NCI-H146 treated with DMSO at 0.1 percent for 48 hours (cell line): ENCODE results near the gene OSBPL8.

ENCODE experiments used
- DNase-seq: peaks from one replicate; lab custom pipeline; 2025; ENCODE audit not compliant: unreplicated experiment; lab: John Stamatoyannopoulos, UW

OSBPL8 gene

GRCh38 chr12:76471579-76471978 is 88.0 kb downstream of the OSBPL8 start:
- no peak for DNase-seq

DNA sequence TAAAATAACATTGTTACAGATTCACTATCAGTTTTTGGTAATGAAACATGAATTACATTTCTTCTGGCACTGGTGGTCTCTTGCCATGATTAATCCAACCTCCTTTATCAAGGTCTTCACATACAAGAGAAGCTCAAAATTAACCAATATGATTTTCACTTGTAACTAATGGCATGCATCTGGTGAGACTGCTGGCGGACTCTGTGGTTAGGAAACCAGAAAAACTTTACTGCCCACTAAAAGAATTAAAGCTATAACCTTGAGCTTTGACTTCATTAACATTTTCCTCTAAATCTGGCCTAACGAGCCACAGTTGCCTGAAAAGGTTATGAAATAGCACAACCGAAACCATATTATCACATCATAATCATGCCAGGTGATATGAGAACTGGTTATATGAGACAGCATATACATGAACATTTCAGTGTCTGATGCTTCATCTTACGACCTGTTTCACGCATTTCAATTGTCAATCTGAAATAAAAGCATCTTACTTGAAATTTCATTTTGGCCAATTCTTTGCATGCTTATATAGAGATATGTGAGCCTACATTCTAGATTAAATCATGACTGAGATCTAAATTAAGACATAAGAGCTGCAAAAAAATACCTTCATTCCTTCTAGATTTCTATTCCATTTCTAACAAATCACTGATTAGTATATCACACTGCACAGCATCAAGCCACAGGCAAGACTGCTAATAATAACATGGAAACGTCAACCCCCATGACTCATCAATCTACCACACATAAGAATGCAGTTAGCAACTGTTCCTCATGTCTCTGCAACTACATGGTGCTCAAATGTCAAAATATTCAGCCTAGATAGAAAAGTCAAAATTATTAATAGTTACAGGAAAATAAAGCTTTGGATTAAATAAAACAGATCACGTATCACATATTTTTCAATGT is 89.3 kb downstream of the OSBPL8 start:
- no peak for DNase-seq

DNA sequence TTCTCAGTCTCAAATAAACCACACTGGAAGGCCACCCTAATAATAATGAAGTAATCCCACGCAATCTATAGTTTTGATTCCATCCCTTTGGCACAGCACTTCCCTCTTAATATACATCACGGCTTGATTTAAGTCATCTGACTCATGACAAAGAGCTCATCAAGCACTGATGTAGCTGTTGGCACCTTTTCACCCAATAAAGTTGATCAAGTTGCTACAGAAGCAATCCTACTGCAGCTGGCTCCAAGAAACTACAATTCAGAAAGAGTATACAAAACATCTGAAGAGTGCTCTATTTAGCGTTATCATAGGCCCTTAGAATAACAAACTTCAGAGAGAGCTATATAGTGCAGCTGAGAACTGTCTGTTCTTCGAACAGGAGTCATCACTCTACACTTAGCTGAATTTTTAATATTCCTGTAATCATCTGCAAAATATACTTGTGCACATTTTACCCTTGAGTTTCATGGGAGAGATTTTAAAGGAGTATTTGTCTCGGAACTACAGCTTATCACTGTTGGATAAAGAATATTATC is 94.9 kb downstream of the OSBPL8 start:
- no peak for DNase-seq

DNA sequence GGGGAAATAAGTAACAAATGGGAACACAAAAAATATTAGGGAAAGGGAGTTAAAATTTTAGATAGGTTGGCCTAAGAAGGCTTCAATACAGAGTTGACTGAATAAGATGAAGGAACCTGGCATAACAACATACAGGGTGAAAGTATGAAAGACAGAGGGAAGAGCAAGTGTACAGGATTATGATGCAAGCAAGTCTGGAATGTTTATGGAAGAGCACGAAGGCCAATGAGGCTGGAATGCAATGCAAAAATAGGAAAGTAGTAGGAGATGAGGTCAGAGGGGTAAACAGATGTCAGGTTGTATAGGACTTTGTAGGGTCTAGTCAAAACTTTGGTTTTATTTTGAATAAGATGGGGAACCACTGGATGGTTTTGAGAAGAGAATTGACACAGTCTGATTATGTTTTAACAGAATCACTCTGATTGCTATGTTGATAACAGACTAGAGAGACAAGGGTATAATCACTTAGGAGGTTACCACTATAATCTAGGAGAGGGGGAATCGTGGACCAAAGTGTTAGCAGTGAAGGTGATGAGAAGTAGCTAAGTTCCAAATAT is 96.8 kb downstream of the OSBPL8 start:
- no peak for DNase-seq

DNA sequence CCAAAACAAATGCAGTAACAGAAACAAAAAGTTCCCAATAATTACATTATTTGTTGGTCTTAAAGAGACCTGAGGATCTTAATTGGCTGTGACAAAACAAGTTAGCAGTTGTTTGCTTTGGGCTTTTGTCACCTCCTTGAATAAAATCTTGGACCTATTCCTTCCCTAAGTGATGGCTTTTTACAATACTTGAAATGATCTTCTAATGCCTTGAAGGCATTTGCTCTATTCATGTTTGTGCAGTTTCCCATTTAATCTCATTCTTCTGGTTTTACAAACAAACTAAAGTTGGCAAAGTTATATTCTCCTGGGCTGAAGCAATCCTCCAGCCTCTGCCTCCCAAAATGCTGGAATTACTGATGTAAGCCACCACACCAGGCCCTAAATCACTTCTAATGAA is 98.8 kb downstream of the OSBPL8 start:
- DNase-seq = no peak

GRCh38 chr12:76457818-76458217 is 101.8 kb downstream of the OSBPL8 start:
- no peak for DNase-seq

GRCh38 chr12:76457010-76457409 is 102.6 kb downstream of the OSBPL8 start:
- no peak for DNase-seq

DNA sequence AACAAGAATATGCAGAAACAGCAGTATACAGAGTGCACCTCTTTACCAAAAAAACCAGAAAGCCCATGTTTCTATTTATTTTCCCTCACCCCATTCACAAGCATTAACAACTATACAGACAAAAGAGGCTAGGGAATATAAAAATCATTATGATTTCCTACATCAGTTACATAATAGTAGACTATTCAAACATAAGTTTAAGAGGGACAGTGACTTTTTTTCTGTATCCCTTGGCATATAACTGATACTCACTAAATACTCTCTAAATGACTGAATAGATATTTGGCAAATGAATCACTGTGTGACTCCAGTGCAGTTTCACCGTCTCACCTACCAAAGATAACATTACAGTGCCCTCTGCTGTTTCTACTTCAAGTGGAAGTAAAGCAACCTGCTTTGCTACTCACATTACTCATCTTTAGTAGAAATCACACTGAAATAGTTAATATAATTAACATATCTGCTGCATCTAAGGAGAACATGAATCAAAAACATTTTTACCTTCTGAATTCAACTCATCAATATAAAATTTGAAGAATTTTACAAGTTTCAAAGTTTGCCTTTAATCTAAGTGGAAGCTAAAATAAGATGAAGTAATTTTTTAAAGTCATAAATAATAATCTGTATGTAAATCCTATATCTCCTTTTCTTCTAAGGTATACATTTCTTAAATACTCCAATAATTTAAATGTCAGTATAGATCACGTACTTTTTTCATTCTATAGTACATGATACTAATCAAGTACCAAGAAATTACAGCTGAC is 103.8 kb downstream of the OSBPL8 start:
- DNase-seq = peak; percentile 12

- DNase-seq = no peak
These were observed 108.0 kb downstream of the OSBPL8 start for GRCh38 chr12:76451528-76451927.

- DNase-seq = no peak
These were observed 108.9 kb downstream of the OSBPL8 start for GRCh38 chr12:76450690-76451089.

DNA sequence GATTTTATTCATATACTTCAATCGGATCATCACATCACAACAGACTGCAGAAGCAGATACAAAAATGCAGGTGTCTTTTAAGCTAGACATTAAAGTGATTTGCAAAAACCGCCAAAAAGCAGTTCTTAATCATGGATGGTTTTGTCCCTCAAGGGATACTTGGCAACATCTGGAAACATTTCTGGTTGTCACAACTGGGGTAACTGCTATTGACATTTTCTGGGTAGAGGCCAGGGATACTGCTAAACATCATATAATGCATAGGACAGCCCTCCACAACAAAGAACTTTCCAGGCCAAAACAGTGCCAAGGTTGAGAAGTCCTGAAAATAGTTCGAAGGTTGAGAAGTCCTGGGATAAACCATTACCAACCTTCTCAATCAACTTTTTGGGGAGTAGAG is 109.6 kb downstream of the OSBPL8 start:
- no peak for DNase-seq

- no peak for DNase-seq
These were observed 110.0 kb downstream of the OSBPL8 start for GRCh38 chr12:76449583-76449982.

DNA sequence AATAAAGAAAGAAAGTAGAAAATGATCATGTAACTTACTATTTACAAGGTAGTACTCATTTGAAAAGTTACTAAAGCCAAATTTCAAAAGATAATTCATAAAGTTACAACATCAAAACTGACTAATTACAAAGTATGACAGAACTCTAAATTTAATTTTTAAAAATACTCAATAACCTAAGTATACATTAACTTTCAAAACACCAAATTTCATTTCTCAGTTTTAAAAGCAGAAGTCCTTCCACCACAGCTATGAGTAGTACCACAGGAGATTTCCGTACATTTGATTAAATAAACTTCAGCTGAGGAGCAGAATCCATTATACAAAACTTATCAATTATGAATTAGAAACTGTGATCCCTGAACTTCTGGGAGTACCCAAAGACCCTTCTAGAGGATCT is 110.6 kb downstream of the OSBPL8 start:
- no peak for DNase-seq

DNA sequence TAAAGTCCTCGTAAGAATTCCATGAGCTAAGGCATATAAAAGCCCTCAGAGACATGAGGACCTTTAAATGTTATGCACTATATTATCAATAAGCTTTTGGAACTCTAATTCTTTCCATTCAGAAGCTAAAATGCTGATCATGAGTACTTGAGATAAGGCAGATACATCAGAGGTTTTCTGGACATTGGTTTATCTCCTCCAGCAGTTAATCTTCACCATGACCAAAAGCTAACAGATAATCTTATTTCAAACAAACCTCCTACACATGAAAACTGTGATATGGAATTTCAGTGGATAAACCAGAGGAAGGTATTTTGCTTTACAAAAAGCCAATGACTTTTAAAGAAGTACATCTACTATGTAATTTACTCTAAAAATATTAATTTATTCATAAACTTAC is 113.5 kb downstream of the OSBPL8 start:
- DNase-seq = no peak

GRCh38 chr12:76445462-76445861 is 114.1 kb downstream of the OSBPL8 start:
- DNase-seq = no peak

DNA sequence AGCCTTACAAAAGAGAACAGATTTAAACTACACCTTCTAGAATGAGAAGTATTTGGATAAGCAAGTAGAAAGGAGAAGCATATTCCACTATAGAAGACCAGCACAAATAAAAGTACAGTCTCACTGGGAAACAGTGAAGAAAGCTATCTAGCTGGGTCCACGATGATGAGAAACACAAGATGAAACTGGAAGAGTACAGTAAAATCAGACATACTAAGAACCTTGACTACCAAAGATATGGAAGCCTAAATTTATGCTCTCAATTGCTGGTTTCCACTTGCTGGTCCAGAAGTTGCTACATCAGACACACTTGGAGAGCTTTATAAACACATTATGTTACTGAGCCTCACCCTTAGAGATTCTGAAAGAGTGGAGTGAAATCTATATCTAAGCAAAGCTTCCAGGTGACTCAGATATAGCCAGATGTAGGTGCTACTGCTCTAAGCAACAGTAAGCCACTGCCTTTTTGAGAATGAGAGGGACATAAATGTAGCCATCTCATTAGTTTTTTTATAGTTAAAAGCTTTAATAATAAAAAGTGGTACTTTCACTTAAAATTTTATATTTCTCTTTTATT is 115.1 kb downstream of the OSBPL8 start:
- no peak for DNase-seq

- no peak for DNase-seq
These were observed 118.6 kb downstream of the OSBPL8 start for GRCh38 chr12:76441016-76441415.

- DNase-seq = no peak
These were observed 126.8 kb downstream of the OSBPL8 start for GRCh38 chr12:76432733-76433132.

DNA sequence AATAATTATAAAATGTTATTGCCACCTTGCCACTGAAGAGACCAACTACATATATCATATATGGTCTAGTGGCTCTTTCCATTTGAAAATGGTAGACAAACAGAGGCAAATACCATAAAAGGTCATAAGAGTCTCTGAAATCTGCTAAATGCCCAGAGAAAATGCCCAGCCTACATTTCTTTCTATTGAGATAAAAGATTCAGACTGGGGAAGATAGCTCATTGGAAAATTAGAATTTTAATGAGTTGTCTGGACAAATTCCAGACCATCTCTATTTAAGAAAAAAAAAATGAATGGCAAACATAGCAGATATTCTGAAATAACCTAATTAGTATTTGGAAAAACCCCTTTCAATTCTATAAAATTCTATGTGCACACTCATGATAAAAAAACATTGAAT is 131.5 kb downstream of the OSBPL8 start:
- no peak for DNase-seq

GRCh38 chr12:76426160-76426559 is 133.4 kb downstream of the OSBPL8 start:
- DNase-seq = no peak

DNA sequence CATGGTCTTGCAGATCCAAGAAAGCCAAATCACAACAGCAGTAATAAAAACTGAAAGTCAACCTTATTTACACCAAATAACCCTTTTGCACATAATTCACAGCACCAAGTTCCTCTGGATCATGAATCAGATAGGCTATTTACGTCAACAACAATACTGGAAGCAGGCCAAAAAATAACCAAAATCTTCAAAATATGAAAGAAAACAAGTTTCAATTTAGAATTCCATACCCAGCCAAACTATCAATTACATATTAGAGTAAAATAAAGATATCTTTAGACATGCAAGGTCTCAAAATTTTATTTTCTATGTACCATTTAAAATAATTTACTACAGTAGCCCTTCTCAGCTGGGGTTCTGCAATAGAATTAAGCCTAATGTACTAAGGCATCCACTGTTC is 134.6 kb downstream of the OSBPL8 start:
- no peak for DNase-seq
